HepG2 (cell line): ENCODE results near the gene IL1A. TPM values are rescaled to one million over a fixed set of nuclear protein-coding genes. Genes with fewer than 3 reads are reported as not detected.
A peak's percentile ranks its signal among the peaks of the same experiment; 100 is the strongest.

Source experiments
- AHDC1 ChIP-seq: sonication (generic); formaldehyde crosslinking; IDR thresholded peaks from 2 replicates; pipeline ENCODE4 v1.5.1; 2020; ENCODE audit warnings: mild to moderate bottlenecking, missing genetic modification reagents, borderline replicate concordance
- DPF2 ChIP-seq: sonication (generic); formaldehyde crosslinking; IDR thresholded peaks from 2 replicates; pipeline ENCODE4 v1.4.0; 2020; ENCODE audit warnings: mild to moderate bottlenecking, low read depth, missing genetic modification reagents, borderline replicate concordance
- GLI4 ChIP-seq: sonication (generic); formaldehyde crosslinking; IDR thresholded peaks from 2 replicates; pipeline ENCODE4 v1.5.1; 2020; ENCODE audit warnings: missing genetic modification reagents, mild to moderate bottlenecking, moderate library complexity, borderline replicate concordance
- GPN1 ChIP-seq: sonication (generic); formaldehyde crosslinking; IDR thresholded peaks from 2 replicates; pipeline ENCODE4 v1.5.1; 2020; ENCODE audit warnings: missing genetic modification reagents, borderline replicate concordance
- MIER3 ChIP-seq: IDR thresholded peaks from 2 replicates; pipeline ENCODE4 v1.6.1; 2016; ENCODE audit warnings: missing compliant biosample characterization, borderline replicate concordance
- MXI1 ChIP-seq: IDR thresholded peaks from 3 replicates; pipeline ENCODE4 v1.6.1; 2012; ENCODE audit warnings: low read depth, low read length, inconsistent platforms, borderline replicate concordance
- MYNN ChIP-seq: sonication (generic); formaldehyde crosslinking; IDR thresholded peaks from 2 replicates; pipeline ENCODE4 v1.4.0; 2020; ENCODE audit warnings: mild to moderate bottlenecking, low read depth, missing genetic modification reagents
- PHB2 ChIP-seq: fragments of 450-650 bp; IDR thresholded peaks from 2 replicates; pipeline ENCODE4 v1.6.1; 2018; ENCODE audit not compliant: partially characterized antibody
- PHF20 ChIP-seq: sonication (generic); formaldehyde crosslinking; IDR thresholded peaks from 2 replicates; pipeline ENCODE4 v1.5.0; 2020; ENCODE audit warnings: mild to moderate bottlenecking, missing genetic modification reagents
- PHF8 ChIP-seq: sonication (generic); formaldehyde crosslinking; IDR thresholded peaks from 2 replicates; pipeline ENCODE4 v1.5.0; 2020; ENCODE audit warnings: missing genetic modification reagents
- U2AF1 ChIP-seq: fragments of 200-400 bp; formaldehyde crosslinking; optimal IDR thresholded peaks from 2 replicates; pipeline ENCODE3; 2017; ENCODE audit warnings: mild to moderate bottlenecking, low read depth, low read length
- ZFP37 ChIP-seq: sonication (generic); formaldehyde crosslinking; IDR thresholded peaks from 2 replicates; pipeline ENCODE4 v1.4.0; 2020; ENCODE audit warnings: missing genetic modification reagents, borderline replicate concordance
- ZNF12 ChIP-seq: sonication (generic); formaldehyde crosslinking; IDR thresholded peaks from 2 replicates; pipeline ENCODE4 v1.5.0; 2020; ENCODE audit warnings: missing genetic modification reagents
- ZNF225 ChIP-seq: sonication (generic); formaldehyde crosslinking; IDR thresholded peaks from 2 replicates; pipeline ENCODE4 v1.4.0; 2020; ENCODE audit warnings: mild to moderate bottlenecking, missing genetic modification reagents
- ZNF563 ChIP-seq: sonication (generic); formaldehyde crosslinking; IDR thresholded peaks from 2 replicates; pipeline ENCODE4 v1.8.0; 2022; ENCODE audit warnings: mild to moderate bottlenecking, moderate library complexity, missing genetic modification reagents
- ZNF672 ChIP-seq: sonication (generic); formaldehyde crosslinking; IDR thresholded peaks from 2 replicates; pipeline ENCODE4 v1.8.1; 2022; ENCODE audit warnings: missing genetic modification reagents
- ZNF746 ChIP-seq: sonication (generic); formaldehyde crosslinking; IDR thresholded peaks from 2 replicates; pipeline ENCODE4 v1.8.0; 2022; ENCODE audit warnings: mild to moderate bottlenecking, missing genetic modification reagents
- polyA plus RNA-seq, 8 experiments: library from polyadenylated mRNA; depleted of rRNA in 3 of 8; stranded (reverse) in 7 of 8; unstranded in 1 of 8; fragments of >200 nt; fragmentation: Illumina TruSeq in 4 of 8; extraction: Trizol in 4 of 8; gene quantifications; 2 replicates each; pipeline versions ENCODE4 v1.2.1 to v1.2.3, GENCODE V29; 2011 to 2016; ENCODE audit warnings: low read depth in 4 of 8, missing spikeins in 1 of 8, mixed read lengths in 1 of 8; ENCODE audit not compliant: insufficient read depth in 1 of 8
- total RNA-seq, 5 experiments: library from RNA; depleted of rRNA; stranded (reverse); fragments of >200 nt; fragmentation: Illumina TruSeq; extraction: Trizol; gene quantifications; 2 replicates each; pipeline ENCODE4 v1.2.3, GENCODE V29; 2016; ENCODE audit warnings: low read depth in 1 of 5
- TF ChIP-seq, protein P1 (sequence below): sonication (generic); formaldehyde crosslinking; IDR thresholded peaks from 2 replicates; pipeline ENCODE4 v1.4.0; 2020; ENCODE audit warnings: mild to moderate bottlenecking, missing genetic modification reagents
- TF ChIP-seq, protein P2 (sequence below): sonication (generic); IDR thresholded peaks from 2 replicates; pipeline ENCODE4 v1.6.1; 2016; ENCODE audit warnings: low read depth, borderline replicate concordance
- TF ChIP-seq, protein P3 (sequence below), 2 experiments: sonication (generic) in 1 of 2; formaldehyde crosslinking in 1 of 2; IDR thresholded peaks; 2 replicates each; pipeline versions ENCODE4 v1.5.1 to v1.6.1; 2011 to 2020; ENCODE audit warnings: borderline replicate concordance in 1 of 2, low read depth in 1 of 2, low read length in 1 of 2, mild to moderate bottlenecking in 1 of 2, missing genetic modification reagents in 1 of 2, moderate library complexity in 1 of 2

Gene IL1A
- total and polyA plus RNA-seq, 2 of the 13 experiments (the other 11 are each of a cell fraction or from before 2014, with no cell fraction given), result not detected

- TF ChIP-seq AHDC1 (CRISPR knock-in tag), result no peak
- no peak for TF ChIP-seq PHB2
- TF ChIP-seq ZNF225 (CRISPR knock-in tag), result no peak; the same call in 1 of the 2 replicates
- TF ChIP-seq ZNF12 (CRISPR knock-in tag), result no peak
- no peak for TF ChIP-seq ZNF672 (CRISPR knock-in tag)
- peak; percentile 62; the same call in 1 of the 2 replicates for TF ChIP-seq MIER3
- TF ChIP-seq ZNF563, result 0 out of 2 replicates have a peak, but pooled peaks have one; percentile 19
- TF ChIP-seq, protein P1, sequence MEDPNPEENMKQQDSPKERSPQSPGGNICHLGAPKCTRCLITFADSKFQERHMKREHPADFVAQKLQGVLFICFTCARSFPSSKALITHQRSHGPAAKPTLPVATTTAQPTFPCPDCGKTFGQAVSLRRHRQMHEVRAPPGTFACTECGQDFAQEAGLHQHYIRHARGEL (CRISPR knock-in tag), result no peak
- no peak for TF ChIP-seq DPF2 (CRISPR knock-in tag)
- TF ChIP-seq ZFP37 (CRISPR knock-in tag), result no peak
- TF ChIP-seq, protein P2, sequence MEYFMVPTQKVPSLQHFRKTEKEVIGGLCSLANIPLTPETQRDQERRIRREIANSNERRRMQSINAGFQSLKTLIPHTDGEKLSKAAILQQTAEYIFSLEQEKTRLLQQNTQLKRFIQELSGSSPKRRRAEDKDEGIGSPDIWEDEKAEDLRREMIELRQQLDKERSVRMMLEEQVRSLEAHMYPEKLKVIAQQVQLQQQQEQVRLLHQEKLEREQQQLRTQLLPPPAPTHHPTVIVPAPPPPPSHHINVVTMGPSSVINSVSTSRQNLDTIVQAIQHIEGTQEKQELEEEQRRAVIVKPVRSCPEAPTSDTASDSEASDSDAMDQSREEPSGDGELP, result no peak
- no peak for TF ChIP-seq GPN1
- no peak for TF ChIP-seq GLI4 (CRISPR knock-in tag)
- no peak for TF ChIP-seq U2AF1
- TF ChIP-seq, protein P3, sequence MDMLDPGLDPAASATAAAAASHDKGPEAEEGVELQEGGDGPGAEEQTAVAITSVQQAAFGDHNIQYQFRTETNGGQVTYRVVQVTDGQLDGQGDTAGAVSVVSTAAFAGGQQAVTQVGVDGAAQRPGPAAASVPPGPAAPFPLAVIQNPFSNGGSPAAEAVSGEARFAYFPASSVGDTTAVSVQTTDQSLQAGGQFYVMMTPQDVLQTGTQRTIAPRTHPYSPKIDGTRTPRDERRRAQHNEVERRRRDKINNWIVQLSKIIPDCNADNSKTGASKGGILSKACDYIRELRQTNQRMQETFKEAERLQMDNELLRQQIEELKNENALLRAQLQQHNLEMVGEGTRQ (IDR thresholded peaks at IDR 0.05; ENCODE audit: low read depth, low read length), result no peak
- TF ChIP-seq, protein P3 (CRISPR knock-in tag; IDR thresholded peaks at IDR 0.05; ENCODE audit: borderline replicate concordance), result no peak
- no peak for TF ChIP-seq MYNN (CRISPR knock-in tag)
- TF ChIP-seq MXI1, result peak; percentile 36; the same call in 1 of the 3 replicates
- peak; percentile 40; the same call in 1 of the 2 replicates for TF ChIP-seq PHF8 (CRISPR knock-in tag)
- no peak; the same call in 1 of the 2 replicates for TF ChIP-seq PHF20 (CRISPR knock-in tag)
- TF ChIP-seq ZNF746, result no peak
Measured at GRCh38 chr2:112724591-112725525, 59.4 kb downstream of the IL1A start (continued).
